Naive thymus-derived CD4-positive, alpha-beta T cell (primary cell): Measurements from ENCODE around the gene MAP1LC3A. TPM values are rescaled to one million over a fixed set of nuclear protein-coding genes. Genes with fewer than 3 reads are reported as not detected.
A peak's percentile ranks its signal among the peaks of the same experiment; 100 is the strongest.

Source experiments
- ATAC-seq: fragments of 150-1000 bp; cut with Tn5 transposase; 2 replicates; pipeline ENCODE4 v1.10.0; 2021; ENCODE audit warnings: mild to moderate bottlenecking, moderate library complexity
- CTCF ChIA-PET: fragments of 350-600 bp; sonication (Branson Sonifier 250); formaldehyde crosslinking; loops from one replicate; lab custom pipeline; 2021; ENCODE audit warnings: antibody characterized with exemption; lab: Charles Lee
- POLR2A ChIA-PET: fragments of 350-600 bp; sonication (Branson Sonifier 250); formaldehyde crosslinking; loops from one replicate; lab custom pipeline; 2021; ENCODE audit warnings: antibody characterized with exemption, inconsistent platforms; lab: Charles Lee
- DNase-seq, 9 donors: peaks; one replicate each; pipeline versions ENCODE4 v3.0.0 to v3.0.0-alpha.2; 2020 to 2022; ENCODE audit warnings: mixed read lengths in 1 of 9
- H3K27ac ChIP-seq: one replicate; pipeline ENCODE4 v1.7.0; 2013; ENCODE audit warnings: mild to moderate bottlenecking, low read depth, low read length, moderate library complexity
- H3K27me3 ChIP-seq, 2 donors: one replicate each; pipeline ENCODE4 v1.7.0; 2013; ENCODE audit warnings: low read length in 2 of 2, mild to moderate bottlenecking in 2 of 2, moderate library complexity in 2 of 2; ENCODE audit not compliant: control insufficient read depth in 2 of 2, insufficient read depth in 2 of 2
- H3K36me3 ChIP-seq, 3 experiments: 1 replicate in 2 of 3; 2 replicates in 1 of 3; pipeline ENCODE4 v1.7.0; 2013; ENCODE audit warnings: low read length in 3 of 3, mild to moderate bottlenecking in 3 of 3, moderate library complexity in 1 of 3; ENCODE audit not compliant: insufficient read depth in 3 of 3, control insufficient read depth in 2 of 3
- H3K4me1 ChIP-seq, 2 donors: one replicate each; pipeline ENCODE4 v1.7.0; 2013; ENCODE audit warnings: low read length in 2 of 2, mild to moderate bottlenecking in 2 of 2, moderate library complexity in 1 of 2; ENCODE audit not compliant: control insufficient read depth in 2 of 2, insufficient read depth in 2 of 2
- H3K4me3 ChIP-seq: 2 replicates; pipeline ENCODE4 v1.7.0; 2013; ENCODE audit warnings: mild to moderate bottlenecking, low read length
- H3K9me3 ChIP-seq, 3 experiments: 1 replicate in 2 of 3; 2 replicates in 1 of 3; pipeline ENCODE4 v1.7.0; 2013; ENCODE audit warnings: low read length in 3 of 3; ENCODE audit not compliant: control insufficient read depth in 2 of 3
- H3K27ac Mint-ChIP-seq, 9 donors: one replicate each; pipeline ENCODE4 v1.8.0; 2020 to 2022; ENCODE audit warnings: mixed read lengths in 9 of 9, mild to moderate bottlenecking in 8 of 9, moderate library complexity in 5 of 9, inconsistent platforms in 2 of 9
- H3K27me3 Mint-ChIP-seq, 5 donors: one replicate each; pipeline ENCODE4 v1.8.0; 2021 to 2022; ENCODE audit warnings: mixed read lengths in 5 of 5, mild to moderate bottlenecking in 1 of 5
- H3K36me3 Mint-ChIP-seq, 5 donors: one replicate each; pipeline ENCODE4 v1.8.0; 2020 to 2022; ENCODE audit warnings: mixed read lengths in 5 of 5, mild to moderate bottlenecking in 3 of 5, inconsistent platforms in 1 of 5
- H3K4me1 Mint-ChIP-seq, 7 donors: one replicate each; pipeline ENCODE4 v1.8.0; 2020 to 2022; ENCODE audit warnings: mixed read lengths in 7 of 7, mild to moderate bottlenecking in 3 of 7, inconsistent platforms in 1 of 7
- H3K4me3 Mint-ChIP-seq, 10 donors: one replicate each; pipeline ENCODE4 v1.8.0; 2020 to 2022; ENCODE audit warnings: mild to moderate bottlenecking in 10 of 10, mixed read lengths in 10 of 10, moderate library complexity in 6 of 10, inconsistent platforms in 2 of 10
- H3K9me3 Mint-ChIP-seq, 11 donors: one replicate each; pipeline ENCODE4 v1.8.0; 2020 to 2022; ENCODE audit warnings: mixed read lengths in 11 of 11, mild to moderate bottlenecking in 4 of 11, inconsistent platforms in 1 of 11, moderate library complexity in 1 of 11
- intact Hi-C, 2 donors: fragments of 100-400 bp; cut with micrococcal nuclease; formaldehyde crosslinking; loops; one replicate each; pipeline ENCODE4 v1.15.1; 2023
- polyA plus RNA-seq, 2 donors: library from polyadenylated mRNA; unstranded; fragments of 300-500 nt; fragmentation: Illumina TruSeq; gene quantifications; one replicate each; pipeline ENCODE4 v1.2.3, GENCODE V29; 2021
- total RNA-seq, 6 experiments: library from RNA in 5 of 6; stranded (reverse) in 5 of 6; gene quantifications; 1 replicate in 5 of 6; 2 replicates in 1 of 6; pipeline ENCODE4 v1.2.3 and lab custom pipeline; 2021 to 2026

Gene MAP1LC3A
- total and polyA plus RNA-seq, 7 experiments from 2014 or later: 0.60 to 10.3 (median 1.7) TPM

DNA sequence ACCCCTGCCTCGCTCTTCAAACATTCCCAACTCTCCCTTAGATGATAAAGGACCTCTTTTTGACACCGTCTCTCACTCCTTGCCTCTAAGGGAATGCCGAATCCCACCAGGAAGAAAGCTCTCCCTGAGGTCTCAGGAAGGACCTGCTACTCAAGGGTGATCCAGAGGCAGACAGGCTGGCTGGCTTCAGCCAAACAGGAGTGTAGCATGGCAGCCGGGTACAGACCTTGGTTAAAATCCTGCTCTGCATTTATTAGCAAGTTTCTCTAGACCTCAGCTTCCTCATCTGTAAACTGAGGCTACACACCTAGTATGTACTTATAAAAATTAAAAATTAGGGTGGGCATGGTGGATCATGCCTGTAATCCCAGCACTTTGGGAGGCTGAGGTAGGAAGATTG is 17.2 kb downstream of the MAP1LC3A start:
- CTCF ChIA-PET: no interaction called here
- Mint-ChIP-seq H3K4me3 (no peak overlapping the region), H3K36me3 (peaks cover 13 to 43% (median 18%) of the 10 kb centered on the region in 5 donors)

DNA sequence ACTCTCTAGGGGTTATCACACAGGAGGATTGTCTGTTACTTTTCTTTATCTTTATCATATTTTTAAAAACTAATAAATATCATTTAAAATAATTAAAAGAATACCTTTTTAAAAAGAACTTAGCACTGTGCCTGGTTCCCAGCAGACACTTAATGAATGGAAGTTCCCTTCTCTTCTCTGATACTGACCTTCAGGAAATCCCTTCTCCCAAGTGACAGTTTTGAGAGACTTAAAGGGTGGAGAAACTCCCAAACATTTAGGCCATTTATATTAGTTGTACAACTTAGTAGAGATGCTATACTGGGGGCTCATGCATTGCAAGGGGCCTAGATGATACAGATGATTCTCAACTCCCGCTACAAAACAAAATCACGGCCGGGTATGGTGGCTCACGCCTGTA is 18.5 kb downstream of the MAP1LC3A start:
- no peak for ATAC-seq
- Histone ChIP-seq H3K4me1 (peaks cover 10 to 11% of the 10 kb centered on the region in 2 donors), H3K27me3 (no peaks in the 10 kb centered on the region), H3K4me3 (no peak overlapping the region), H3K27ac (no peak overlapping the region), H3K36me3 (peaks cover 0 to 67% (median 0%) of the 10 kb centered on the region in 3 experiments), H3K9me3 (no peaks in the 10 kb centered on the region)
- H3K9me3 Mint-ChIP-seq: peaks cover 0 to 2% (median 0%) of the 10 kb centered on the region in 11 donors
- no peaks in the 10 kb centered on the region for H3K27me3 Mint-ChIP-seq
- CTCF ChIA-PET: interaction anchor here (1.2 kb wide), 1 partner anchor 22 kb away, joined by 4 read pairs; no protein-coding TSS in a partner anchor
- POLR2A ChIA-PET: no interaction called here
- intact Hi-C loops: no loop called here
- H3K27ac Mint-ChIP-seq: no peak overlapping the region
- H3K4me3 Mint-ChIP-seq: no peak overlapping the region
- H3K36me3 Mint-ChIP-seq: peaks cover 8 to 40% (median 14%) of the 10 kb centered on the region in 5 donors
- H3K4me1 Mint-ChIP-seq: peaks cover 7 to 34% (median 17%) of the 10 kb centered on the region in 7 donors
- DNase-seq: no peak

More for the DNA sequence above, 17.2 kb downstream of the MAP1LC3A start:
- Histone ChIP-seq H3K4me1 (peaks cover 10 to 11% of the 10 kb centered on the region in 2 donors), H3K9me3 (no peaks in the 10 kb centered on the region), H3K4me3 (no peak overlapping the region), H3K27me3 (no peaks in the 10 kb centered on the region), H3K27ac (no peak overlapping the region), H3K36me3 (peaks cover 0 to 69% (median 0%) of the 10 kb centered on the region in 3 experiments)
- H3K9me3 Mint-ChIP-seq: peaks cover 0 to 2% (median 0%) of the 10 kb centered on the region in 11 donors
- no peak overlapping the region for H3K27ac Mint-ChIP-seq
- POLR2A ChIA-PET: no interaction called here
- no peak for DNase-seq
- intact Hi-C loops: no loop called here
- H3K27me3 Mint-ChIP-seq: no peaks in the 10 kb centered on the region
- ATAC-seq: no peak
- H3K4me1 Mint-ChIP-seq: peaks cover 8 to 28% (median 12%) of the 10 kb centered on the region in 7 donors

DNA sequence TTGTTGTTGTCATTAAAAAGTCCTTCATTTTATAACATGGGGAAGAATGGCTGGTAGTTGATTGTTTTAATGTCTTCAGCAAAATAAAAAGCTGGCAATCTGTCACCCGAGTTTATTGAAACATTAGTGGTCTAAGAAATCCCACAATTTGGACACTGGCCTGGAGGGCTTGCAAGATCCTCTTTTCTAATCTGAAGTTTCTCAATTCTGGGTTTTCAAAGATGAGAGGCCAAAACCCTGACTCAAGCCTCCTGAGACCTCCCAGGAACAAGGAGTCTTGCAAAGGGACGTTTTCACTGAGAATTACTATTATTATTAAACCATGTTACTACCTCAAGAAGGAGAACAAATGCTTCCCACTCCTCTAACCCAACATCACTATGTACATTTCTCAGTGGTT is 19.5 kb downstream of the MAP1LC3A start:
- Mint-ChIP-seq H3K4me3 (no peak overlapping the region), H3K36me3 (peaks cover 8 to 40% (median 14%) of the 10 kb centered on the region in 5 donors), H3K27ac (peak overlapping the region in 1 of 9 donors; percentile 30), H3K4me1 (peaks cover 9 to 38% (median 17%) of the 10 kb centered on the region in 7 donors), H3K27me3 (no peaks in the 10 kb centered on the region), H3K9me3 (peaks cover 0 to 2% (median 0%) of the 10 kb centered on the region in 11 donors)
- H3K9me3 ChIP-seq: no peaks in the 10 kb centered on the region
- ATAC-seq (no peak), DNase-seq (no peak)
- H3K4me1 ChIP-seq: peaks cover 10 to 11% of the 10 kb centered on the region in 2 donors
- no peak overlapping the region for H3K27ac ChIP-seq
- H3K27me3 ChIP-seq: no peaks in the 10 kb centered on the region
- H3K36me3 ChIP-seq: peaks cover 0 to 66% (median 0%) of the 10 kb centered on the region in 3 experiments
- CTCF ChIA-PET: interaction anchor here (1.2 kb wide), 1 partner anchor 21 kb away, joined by 4 read pairs; no protein-coding TSS in a partner anchor
- intact Hi-C loops: no loop called here
- POLR2A ChIA-PET: no interaction called here
- no peak overlapping the region for H3K4me3 ChIP-seq

DNA sequence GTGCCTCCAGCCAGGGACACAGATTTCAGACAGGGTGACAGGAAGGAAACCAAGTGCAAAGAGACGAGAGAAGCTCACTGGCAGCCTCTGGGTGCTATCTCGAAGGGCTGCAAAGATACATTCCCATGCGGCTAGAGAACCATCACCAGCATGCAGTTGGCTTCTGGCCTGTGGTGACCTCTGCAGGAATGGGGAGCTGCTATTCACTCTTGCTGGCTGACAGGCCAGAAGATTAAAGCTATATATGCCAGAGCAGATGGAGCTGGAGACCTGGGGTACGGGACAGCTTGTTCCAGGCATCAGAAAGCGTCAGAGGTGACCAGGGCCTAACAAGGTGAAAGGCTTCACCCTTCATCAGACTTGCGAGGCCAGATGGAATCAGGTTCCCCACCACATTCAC is 20.0 kb downstream of the MAP1LC3A start:
- peaks cover 0 to 2% (median 0%) of the 10 kb centered on the region in 11 donors for H3K9me3 Mint-ChIP-seq
- Histone ChIP-seq H3K4me1 (peaks cover 10 to 11% of the 10 kb centered on the region in 2 donors), H3K9me3 (no peaks in the 10 kb centered on the region), H3K27ac (no peak overlapping the region), H3K36me3 (peaks cover 0 to 66% (median 0%) of the 10 kb centered on the region in 3 experiments), H3K27me3 (no peaks in the 10 kb centered on the region), H3K4me3 (no peak overlapping the region)
- CTCF ChIA-PET: no interaction called here
- POLR2A ChIA-PET: interaction anchor here (0.6 kb wide), 1 partner anchor 88 kb away, joined by 3 read pairs; no protein-coding TSS in a partner anchor
- DNase-seq (no peak), ATAC-seq (no peak)
- peaks cover 4 to 40% (median 13%) of the 10 kb centered on the region in 5 donors for H3K36me3 Mint-ChIP-seq
- H3K27ac Mint-ChIP-seq: peak overlapping the region in 3 of 9 donors; percentile 16 to 32 (median 30)
- no peaks in the 10 kb centered on the region for H3K27me3 Mint-ChIP-seq
- H3K4me3 Mint-ChIP-seq: no peak overlapping the region
- peaks cover 9 to 38% (median 17%) of the 10 kb centered on the region in 7 donors for H3K4me1 Mint-ChIP-seq
- intact Hi-C loops: no loop called here

DNA sequence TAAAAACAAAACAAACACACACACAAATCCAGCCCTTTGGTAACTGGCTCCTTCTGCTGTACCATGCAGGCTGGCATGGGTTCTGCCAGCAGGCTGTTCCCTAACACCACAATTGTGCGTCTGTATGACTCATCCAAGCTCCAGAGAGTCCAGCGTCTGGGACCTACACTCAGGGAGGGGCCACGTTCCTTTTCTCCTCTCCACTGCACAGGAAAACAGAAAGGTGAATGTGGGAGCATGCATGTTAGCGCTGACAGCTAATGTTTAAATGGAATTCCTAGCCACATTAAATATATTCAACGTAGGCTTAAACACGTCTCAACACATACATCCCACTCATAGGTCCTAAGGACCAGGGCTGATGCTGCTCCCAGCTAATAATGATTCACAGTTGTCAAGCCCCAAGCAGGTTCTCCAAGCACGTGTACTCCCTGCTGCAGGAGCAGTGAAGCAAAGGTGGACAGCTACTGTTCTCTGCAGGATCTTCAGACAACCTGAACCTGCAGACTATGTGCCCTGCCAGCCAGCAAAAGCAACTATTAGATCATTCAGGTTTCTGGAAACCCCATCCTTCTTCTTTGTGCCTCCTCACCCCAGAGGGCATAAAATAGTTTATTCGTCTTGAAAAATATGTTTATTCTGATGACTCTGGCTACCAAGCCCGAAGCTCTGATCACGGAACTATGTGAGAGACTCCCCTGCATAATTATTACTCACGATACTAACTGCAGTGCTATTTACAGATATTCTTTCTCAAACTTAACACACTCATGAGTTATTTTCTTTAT is 20.9 kb downstream of the MAP1LC3A start:
- peaks cover 4 to 36% (median 13%) of the 10 kb centered on the region in 5 donors for H3K36me3 Mint-ChIP-seq
- ATAC-seq (no peak), DNase-seq (peak in 1 of 9 donors; percentile 12)
- H3K27ac Mint-ChIP-seq: peak overlapping the region in 5 of 9 donors; percentile 2 to 92 (median 78)
- H3K9me3 Mint-ChIP-seq: peaks cover 0 to 2% (median 0%) of the 10 kb centered on the region in 11 donors
- ChIA-PET POLR2A (interaction anchor here (0.5 to 0.6 kb wide), 2 partner anchors 87 to 1154 kb away, joined by 3 read pairs; no protein-coding TSS in a partner anchor), CTCF (interaction anchor here (0.5 kb wide), 1 partner anchor 190 kb away, joined by 4 read pairs; no protein-coding TSS in a partner anchor)
- no peak overlapping the region for H3K4me3 ChIP-seq
- H3K36me3 ChIP-seq: peaks cover 0 to 66% (median 0%) of the 10 kb centered on the region in 3 experiments
- intact Hi-C loops: no loop called here
- H3K27me3 ChIP-seq: no peaks in the 10 kb centered on the region
- no peaks in the 10 kb centered on the region for H3K9me3 ChIP-seq
- H3K4me1 Mint-ChIP-seq: peaks cover 9 to 38% (median 17%) of the 10 kb centered on the region in 7 donors
- H3K27ac ChIP-seq: no peak overlapping the region
- H3K4me1 ChIP-seq: peaks cover 10 to 11% of the 10 kb centered on the region in 2 donors
- no peaks in the 10 kb centered on the region for H3K27me3 Mint-ChIP-seq
- H3K4me3 Mint-ChIP-seq: peak overlapping the region in 1 of 10 donors; percentile 64
